GM21723 (cell line): ENCODE data around the gene BOLL.
"Not testable (repeated sequence)": the region's sequence is repeated elsewhere in the genome, so short reads cannot be mapped to it uniquely, and the experiment has no call there.

Experiments used
- ATAC-seq: cut with Tn5 transposase; IDR thresholded peaks from one replicate; pipeline ENCODE4 v1.9.1; 2021; ENCODE audit warnings: mild to moderate bottlenecking, moderate library complexity; ENCODE audit not compliant: unreplicated experiment

Gene BOLL

GRCh38 chr2:197707316-197708213 lies 77.6 kb downstream of the BOLL start:
- ATAC-seq: no peak

DNA sequence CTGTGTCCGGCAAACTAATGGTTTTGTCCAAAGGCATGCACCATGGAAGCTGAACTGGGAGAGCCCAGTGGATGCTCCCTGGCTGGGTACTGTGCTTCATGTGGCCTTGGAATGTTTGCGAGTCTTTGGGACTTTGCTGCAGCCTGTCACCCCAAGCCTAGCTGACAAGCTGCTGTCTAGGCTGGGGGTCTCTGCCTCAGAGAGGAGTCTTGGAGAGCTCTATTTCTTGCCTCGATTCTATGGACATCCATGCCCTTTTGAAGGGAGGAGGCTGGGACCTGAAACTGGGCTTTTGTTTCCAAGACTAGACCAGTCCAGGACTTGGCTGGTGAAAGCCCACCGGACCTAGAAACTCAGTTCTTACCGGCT lies 78.3 kb downstream of the BOLL start:
- ATAC-seq: no peak

DNA sequence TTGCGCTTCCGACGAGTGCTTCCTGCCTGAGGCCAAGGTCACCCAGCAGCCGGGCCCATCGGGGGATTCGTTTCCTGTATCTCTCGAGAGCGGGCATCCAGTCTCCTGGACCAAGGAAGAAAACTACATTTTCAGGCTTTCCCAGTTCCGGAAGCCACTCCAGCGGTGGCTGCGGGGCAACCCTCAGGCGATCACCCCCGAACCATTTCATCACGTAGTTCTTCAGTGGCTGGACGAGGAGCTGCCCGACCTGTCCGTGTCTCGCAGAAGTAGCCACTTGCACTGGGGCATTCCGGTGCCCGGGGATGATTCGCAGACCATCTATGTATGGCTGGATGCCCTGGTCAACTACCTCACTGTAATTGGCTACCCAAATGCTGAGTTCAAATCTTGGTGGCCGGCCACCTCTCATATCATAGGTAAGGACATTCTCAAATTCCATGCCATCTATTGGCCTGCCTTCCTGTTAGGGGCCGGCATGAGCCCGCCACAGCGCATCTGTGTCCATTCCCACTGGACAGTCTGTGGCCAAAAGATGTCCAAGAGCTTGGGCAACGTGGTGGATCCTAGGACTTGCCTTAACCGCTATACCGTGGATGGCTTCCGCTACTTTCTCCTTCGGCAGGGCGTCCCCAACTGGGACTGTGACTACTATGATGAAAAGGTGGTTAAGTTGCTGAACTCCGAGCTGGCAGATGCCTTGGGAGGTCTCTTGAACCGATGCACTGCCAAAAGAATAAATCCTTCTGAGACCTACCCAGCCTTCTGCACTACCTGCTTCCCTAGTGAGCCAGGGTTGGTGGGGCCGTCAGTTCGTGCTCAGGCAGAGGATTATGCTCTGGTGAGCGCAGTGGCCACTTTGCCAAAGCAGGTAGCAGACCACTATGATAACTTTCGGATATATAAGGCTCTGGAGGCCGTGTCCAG lies 78.9 kb downstream of the BOLL start:
- ATAC-seq: no peak

DNA sequence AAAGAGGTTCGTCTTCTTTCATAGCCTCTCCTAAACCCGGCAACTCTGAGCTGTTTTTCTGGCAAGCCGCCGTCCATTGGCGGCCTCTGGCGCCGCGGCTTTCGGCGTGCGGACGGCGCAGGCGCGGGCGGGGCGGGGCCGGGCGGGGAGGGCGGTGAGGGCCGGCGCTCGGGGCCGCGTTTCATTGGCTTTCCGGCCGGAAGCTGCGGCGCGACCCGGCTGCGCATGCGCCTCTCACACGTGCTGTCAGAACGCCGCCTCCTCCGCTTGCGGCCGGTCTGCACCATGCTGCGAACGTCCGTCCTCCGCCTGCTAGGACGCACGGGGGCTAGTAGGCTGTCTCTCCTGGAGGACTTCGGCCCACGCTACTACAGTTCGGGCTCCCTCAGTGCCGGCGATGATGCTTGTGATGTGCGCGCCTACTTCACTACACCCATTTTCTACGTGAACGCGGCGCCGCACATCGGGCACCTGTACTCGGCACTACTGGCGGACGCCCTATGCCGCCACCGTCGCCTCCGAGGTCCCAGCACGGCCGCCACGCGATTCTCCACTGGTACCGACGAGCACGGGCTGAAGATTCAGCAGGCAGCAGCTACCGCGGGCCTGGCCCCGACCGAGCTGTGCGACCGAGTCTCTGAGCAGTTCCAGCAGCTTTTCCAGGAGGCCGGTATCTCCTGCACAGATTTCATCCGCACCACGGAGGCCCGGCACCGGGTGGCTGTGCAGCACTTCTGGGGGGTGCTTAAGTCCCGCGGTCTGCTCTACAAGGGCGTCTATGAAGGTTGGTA lies 79.8 kb downstream of the BOLL start, which contains the start of gene MARS2:
Gene MARS2 (plus strand): TSS at position 249 of the 791 bp plus-strand sequence. CDS start 37 bp downstream, at position 286.
- ATAC-seq: peak; percentile 83

DNA sequence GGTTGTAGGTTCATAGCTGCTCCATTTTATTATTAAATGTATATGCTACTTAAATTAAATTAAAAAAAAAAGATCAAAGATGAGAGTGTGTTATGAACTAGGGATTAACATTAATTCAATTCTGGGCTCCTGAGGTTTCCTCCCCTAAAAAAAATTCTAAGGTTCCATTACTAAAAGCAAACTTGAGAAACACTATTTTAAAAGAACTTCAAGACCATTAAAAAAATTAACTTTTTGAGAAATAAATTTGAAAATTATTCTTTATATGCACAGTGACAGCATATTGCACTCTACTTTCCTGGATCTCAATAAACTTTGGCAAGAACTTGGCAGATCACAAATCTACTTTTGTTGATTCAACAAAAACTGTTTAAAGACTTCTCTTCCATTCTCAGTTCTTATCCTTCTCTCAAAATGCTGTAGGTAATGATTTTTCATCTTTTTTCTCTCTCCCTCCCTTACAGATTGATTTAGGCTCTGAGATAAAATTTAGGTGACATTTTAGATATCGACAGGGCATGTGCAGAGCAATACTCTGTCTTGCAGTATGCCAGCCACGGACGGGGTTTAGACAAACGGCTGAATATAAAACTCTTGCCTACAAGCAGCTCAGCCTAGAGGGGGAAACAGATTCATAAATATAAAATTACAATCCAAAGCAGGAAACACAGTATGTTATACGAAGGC lies 80.5 kb downstream of the BOLL start:
- peak; percentile 43 for ATAC-seq

DNA sequence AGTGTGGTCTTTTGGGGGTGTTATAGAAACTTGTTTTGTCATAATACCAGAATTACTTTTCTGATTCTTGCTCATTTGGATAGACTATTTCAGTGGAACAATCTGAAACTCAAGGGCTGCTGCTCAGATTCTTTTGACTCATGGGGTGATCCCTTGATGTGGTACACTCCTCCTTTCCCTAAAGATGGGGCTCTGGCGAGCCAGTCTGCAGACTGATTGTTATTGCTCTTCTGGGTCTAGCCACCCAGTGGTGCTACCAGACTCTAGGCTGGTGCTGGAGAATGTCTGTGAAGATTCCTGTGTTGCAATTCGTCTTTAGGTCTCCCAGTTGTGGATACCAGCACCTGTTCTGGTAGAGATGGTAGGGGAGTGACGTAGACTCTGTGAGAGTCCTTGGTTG lies 84.2 kb downstream of the BOLL start:
- ATAC-seq: no peak

DNA sequence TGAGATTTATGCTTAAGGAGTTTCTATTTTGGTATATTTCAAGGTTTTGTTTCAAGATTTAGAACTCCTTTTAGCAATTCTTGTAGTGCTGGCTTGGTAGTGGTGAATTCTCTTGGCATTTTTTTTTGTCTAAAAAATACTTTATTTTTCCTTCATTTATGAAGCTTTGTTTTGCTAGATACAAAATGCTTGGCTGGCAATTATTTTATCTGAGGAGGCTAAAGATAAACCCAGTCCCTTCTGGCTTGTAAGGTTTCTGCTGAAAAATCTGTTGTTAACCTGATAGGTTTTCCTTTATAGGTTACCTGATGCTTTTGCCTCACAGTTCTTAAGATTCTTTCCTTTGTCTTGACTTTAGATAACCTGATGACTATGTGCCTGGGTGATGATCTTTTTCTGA lies 85.4 kb downstream of the BOLL start:
- ATAC-seq: not testable (repeated sequence)

DNA sequence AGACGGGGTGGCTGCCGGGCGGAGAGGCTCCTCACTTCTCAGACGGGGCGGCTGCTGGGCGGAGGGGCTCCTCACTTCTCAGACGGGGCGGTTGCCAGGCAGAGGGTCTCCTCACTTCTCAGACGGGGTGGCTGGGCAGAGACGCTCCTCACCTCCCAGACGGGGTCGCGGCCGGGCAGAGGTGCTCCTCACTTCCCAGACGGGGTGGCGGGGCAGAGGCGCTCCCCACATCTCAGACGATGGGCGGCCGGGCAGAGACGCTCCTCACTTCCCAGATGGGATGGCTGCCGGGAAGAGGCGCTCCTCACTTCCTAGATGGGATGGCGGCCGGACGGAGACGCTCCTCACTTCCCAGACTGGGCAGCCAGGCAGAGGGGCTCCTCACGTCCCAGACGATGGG lies 88.5 kb downstream of the BOLL start:
- ATAC-seq: not testable (repeated sequence)

GRCh38 chr2:197695971-197696370 lies 89.1 kb downstream of the BOLL start:
- ATAC-seq: not testable (repeated sequence)

DNA sequence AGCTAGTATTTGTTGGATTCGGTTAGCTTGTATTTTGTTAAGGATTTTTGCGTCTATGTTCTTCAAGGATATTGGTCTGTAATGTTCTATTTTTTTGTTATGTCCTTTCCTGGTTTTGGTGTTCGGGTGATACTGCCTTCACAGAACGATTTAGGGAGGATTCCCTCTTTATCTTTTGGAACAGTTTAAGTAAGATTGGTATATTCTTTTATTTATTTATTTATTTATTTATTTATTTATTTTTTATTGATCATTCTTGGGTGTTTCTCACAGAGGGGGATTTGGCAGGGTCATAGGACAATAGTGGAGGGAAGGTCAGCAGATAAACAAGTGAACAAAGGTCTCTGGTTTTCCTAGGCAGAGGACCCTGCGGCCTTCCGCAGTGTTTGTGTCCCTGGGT lies 89.9 kb downstream of the BOLL start:
- not testable (repeated sequence) for ATAC-seq

GRCh38 chr2:197677483-197677882 lies 107.6 kb downstream of the BOLL start:
- ATAC-seq: no peak

DNA sequence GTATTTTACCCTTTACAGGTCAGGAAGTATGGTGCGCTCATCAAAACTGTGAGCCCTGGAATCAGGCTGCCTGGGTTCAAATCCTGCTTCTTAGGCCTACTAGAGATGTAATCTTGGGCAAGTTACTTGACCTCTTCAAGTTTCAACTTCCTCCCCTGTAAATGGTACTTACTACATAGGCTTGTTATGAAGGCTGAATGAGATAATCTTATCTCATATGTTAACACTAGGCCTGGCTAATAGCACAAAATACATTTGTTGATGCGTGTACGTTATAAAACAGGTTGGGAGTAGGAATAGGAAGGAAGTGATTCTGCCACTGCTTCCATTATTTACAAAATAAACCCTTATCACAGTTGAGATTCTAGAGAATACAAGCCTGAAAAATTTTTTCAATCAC lies 108.1 kb downstream of the BOLL start:
- ATAC-seq: no peak
